GM12875 (cell line): ENCODE measurements around the gene CSTPP1.

Experiments used
- H3K4me3 ChIP-seq: one replicate; pipeline ENCODE4 v1.5.1; 2011; ENCODE audit warnings: low read depth, low read length, control low read depth
- TF ChIP-seq, protein P1 (sequence below): IDR thresholded peaks from 2 replicates; pipeline ENCODE4 v1.5.1; 2011; ENCODE audit warnings: low read depth, mild to moderate bottlenecking, control low read depth, inconsistent platforms, low read length, moderate library complexity, borderline replicate concordance; ENCODE audit not compliant: insufficient read depth

The CSTPP1 gene

DNA sequence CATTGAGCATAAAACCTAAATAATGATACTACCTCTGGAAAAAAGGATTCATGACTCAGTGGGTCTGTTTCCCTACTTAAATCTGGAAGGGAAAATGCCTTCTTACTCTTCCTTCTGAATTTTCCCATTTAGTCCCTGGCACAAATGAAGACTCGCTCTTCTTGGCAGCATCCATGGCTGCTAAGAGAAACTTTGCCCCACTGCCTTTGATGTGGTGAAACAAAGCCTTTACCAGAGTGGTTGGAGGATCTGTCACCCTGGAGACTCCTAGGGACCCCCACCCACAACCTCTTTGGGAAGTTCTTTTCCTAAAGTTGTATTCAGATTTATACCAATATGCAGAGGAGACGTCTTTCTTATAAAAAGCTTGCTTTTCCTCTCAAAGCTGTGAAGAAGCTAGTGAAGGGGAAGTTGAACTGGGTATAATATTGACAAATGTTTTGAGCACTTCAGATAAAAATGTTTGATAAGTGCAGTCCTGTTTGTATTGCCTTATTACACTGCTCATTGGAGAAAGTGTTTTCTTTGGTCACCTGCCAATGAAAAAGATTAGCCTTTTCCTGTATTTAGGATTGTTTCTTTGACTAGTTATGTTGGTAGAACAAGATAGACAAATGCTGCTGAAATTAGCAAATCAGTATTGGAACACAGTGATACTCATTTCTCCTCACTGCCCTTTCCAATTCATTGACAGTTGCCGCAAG is 162.8 kb downstream of the CSTPP1 start:
- TF ChIP-seq, protein P1, sequence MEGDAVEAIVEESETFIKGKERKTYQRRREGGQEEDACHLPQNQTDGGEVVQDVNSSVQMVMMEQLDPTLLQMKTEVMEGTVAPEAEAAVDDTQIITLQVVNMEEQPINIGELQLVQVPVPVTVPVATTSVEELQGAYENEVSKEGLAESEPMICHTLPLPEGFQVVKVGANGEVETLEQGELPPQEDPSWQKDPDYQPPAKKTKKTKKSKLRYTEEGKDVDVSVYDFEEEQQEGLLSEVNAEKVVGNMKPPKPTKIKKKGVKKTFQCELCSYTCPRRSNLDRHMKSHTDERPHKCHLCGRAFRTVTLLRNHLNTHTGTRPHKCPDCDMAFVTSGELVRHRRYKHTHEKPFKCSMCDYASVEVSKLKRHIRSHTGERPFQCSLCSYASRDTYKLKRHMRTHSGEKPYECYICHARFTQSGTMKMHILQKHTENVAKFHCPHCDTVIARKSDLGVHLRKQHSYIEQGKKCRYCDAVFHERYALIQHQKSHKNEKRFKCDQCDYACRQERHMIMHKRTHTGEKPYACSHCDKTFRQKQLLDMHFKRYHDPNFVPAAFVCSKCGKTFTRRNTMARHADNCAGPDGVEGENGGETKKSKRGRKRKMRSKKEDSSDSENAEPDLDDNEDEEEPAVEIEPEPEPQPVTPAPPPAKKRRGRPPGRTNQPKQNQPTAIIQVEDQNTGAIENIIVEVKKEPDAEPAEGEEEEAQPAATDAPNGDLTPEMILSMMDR: no peak
- H3K4me3 ChIP-seq: no peak overlapping the region

DNA sequence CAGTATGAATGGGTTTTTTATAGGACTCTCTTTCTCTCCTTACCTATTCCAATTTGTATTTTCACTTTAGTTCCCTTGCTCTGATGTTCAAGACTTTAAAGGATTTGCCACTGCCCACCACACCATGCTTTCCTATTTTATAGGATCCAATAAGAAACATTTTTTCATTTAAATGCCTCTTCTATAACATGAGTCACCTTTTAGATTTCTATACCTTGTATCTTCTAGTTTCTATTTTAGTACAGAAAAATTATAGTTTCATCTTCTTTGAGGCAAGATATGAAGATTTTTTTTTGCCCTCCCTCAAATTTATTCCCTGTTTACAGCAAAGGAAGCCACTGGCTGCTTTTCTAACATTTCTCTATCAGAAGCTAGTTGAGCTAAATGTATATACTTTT is 163.4 kb downstream of the CSTPP1 start:
- TF ChIP-seq, protein P1: no peak
- no peak overlapping the region for H3K4me3 ChIP-seq

DNA sequence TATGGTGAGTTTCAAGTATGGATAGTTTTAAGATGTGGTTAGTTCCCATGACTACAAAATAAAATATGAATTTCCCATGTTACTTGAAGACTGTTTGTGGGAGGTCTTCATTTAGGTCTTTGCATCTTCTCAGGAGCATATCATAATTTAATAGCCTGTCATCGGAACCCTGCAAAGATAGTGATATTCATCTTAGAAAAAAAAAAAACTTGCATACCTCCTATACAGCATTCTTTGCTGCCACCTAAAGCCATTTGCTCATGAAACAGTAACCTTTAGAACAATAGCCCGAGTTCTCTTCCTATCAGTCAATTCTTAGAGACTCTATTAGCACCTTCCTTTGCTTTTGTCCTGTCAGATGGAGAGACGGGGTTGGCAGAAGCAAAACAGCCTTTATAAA is 164.8 kb downstream of the CSTPP1 start:
- TF ChIP-seq, protein P1: no peak
- no peak overlapping the region for H3K4me3 ChIP-seq

DNA sequence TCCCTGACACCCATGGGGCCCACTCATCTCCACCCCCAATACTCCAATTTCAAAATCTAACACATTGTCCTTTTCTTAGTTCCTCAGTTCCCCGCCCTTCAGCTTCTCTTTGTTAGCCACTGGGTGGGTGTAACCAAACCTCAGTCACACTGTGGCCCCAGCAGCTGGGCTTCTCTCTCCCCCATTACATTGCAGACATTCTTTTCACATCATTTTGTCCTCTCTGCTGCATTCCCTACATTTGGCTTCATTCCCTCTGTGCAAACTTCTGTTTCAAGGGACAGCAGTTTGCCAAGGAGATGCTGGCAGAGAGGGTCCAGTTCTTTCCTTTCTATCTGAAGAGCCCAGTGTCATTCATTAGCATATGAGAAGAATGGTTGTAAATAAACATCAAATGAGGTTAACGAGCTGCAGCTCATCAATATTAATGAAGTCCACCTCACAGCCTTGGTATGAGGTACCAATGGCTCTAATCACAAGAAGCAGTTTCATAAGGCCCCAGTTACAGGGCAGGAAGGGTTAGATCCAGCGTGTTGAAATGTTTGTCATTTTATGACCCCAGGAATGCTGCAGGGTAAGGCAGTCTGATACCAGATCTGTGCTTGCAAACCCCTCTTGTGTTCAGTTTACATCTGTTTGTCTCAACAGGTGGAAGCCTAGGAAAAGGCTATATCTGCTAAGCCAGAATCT is 167.8 kb downstream of the CSTPP1 start:
- TF ChIP-seq, protein P1: no peak
- no peak overlapping the region for H3K4me3 ChIP-seq

DNA sequence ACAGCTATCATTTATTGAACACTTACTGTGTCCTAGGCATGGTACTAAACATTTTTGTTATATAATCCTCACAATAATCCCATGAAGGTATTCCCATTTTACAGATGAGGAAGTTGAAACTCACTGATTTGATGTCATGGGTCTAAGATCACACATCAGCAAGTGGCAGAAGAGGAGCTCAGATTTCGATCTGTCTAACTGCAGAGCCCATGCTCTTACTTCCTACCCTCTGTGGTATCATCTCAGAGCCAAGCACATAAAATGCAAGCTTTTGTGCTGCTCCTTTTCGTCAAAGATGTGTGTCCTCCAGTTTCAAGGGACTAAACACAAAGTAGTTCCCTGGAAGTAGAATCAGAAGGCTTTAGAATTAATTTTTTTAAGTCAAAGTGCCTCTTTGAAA is 169.0 kb downstream of the CSTPP1 start:
- TF ChIP-seq, protein P1: no peak
- H3K4me3 ChIP-seq: no peak overlapping the region

DNA sequence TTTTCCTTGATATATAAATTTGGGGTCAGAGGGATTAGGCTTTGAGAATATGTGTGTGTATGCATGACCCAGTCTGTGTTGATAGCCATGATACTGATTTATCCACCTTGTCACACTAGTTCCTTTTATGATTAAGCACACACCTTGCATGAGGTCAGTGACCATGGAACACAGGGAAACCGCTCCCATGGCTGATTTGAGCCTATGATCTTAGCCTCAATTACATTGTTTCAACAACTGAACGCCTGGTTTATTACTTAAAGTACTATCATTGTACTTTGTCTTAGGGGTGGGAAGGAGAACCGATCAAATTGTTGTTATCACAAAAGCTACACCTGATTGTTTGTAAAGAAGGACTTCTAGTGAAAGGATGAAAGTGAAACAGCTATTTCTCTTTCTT is 169.4 kb downstream of the CSTPP1 start:
- no peak overlapping the region for H3K4me3 ChIP-seq
- TF ChIP-seq, protein P1: no peak

DNA sequence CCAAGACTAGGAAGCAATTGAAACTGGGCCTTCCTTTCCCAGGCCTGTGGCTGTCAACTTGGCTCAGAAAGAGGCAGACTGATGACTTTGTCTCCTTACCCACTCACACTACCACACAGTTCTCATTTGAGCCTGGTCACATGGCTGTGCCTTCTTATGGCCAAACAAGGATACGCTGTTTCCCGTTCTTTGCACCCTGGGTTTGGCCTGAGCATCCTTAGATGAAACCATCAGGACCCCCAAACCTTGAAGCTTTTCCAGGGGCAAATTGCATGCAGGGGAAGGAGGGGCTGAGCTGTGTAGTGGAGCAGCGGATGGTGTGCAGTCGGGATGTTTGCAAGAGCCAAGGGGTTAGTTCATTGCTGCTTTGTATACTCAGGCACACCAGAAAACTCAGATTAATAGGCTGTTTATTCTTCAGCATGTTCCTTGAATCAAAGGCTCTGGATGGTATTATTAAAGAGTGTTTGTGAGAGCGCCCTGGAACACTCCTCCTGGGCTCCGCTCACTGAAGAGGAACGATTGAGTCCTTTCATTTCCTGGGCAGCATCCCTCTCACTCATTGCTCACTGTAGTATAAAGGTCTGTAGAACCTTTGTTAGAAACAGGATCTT is 170.3 kb downstream of the CSTPP1 start:
- H3K4me3 ChIP-seq: no peak overlapping the region

More for the DNA sequence above, 170.3 kb downstream of the CSTPP1 start:
- TF ChIP-seq, protein P1: no peak
